Measurements from ENCODE around the gene ANXA11. TPM values are rescaled to one million over a fixed set of nuclear protein-coding genes. Genes with fewer than 3 reads are reported as not detected.

The ANXA11 gene
- total and polyA plus RNA-seq, 2 experiments from 2014 or later, result 92.8 to 168 TPM

DNA sequence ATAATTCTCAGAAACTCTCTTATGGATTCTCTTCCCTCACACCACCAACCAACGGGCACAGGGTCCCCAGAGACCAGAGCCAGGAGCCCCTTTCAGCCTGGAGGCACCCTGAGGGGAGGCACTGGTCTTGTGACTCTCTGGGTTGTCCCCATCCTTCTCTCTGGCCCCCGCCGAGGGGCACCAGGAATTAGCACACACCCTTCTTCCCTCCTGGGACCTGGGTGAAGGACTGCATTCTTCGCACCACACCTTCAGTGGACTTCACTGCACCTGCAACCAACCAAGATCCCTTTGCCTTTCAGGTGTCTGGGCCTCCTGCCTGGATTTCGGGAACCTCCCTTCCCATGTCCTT lies 50.7 kb downstream of the ANXA11 start:
- Histone ChIP-seq H3K27ac (peak overlapping the region; percentile 79), H3K27me3 (no peaks in the 10 kb centered on the region), H3K79me2 (no peaks in the 10 kb centered on the region), H3K9me3 (ENCODE audit: low read depth) (no peaks in the 10 kb centered on the region), H3K4me1 (ENCODE audit: insufficient read depth) (peaks cover 18% of the 10 kb centered on the region), H4K20me1 (ENCODE audit: insufficient read depth, poor library complexity, severe bottlenecking) (no peaks in the 10 kb centered on the region), H3K4me2 (no peak overlapping the region), H2AFZ (no peak overlapping the region), H3K9me2 (replicated peaks; ENCODE audit: insufficient read depth) (no peaks in the 10 kb centered on the region), H3K4me3 (no peak overlapping the region), H3K36me3 (replicated peaks; ENCODE audit: insufficient read depth, low read depth) (no peaks in the 10 kb centered on the region)
- 94% methylated on average over 5 of the region's 5 CpGs for WGBS (ENCODE audit: low lambda C conversion rate, missing lambda C conversion rate)
- DNase-seq (ENCODE audit: low spot score), result no peak
- no peak for TF ChIP-seq EZH2phosphoT487 (IDR thresholded peaks at IDR 0.05; ENCODE audit: low read depth, severe bottlenecking, unreplicated experiment)
- TF ChIP-seq EZH2 (IDR thresholded peaks at IDR 0.05; ENCODE audit: borderline replicate concordance), result no peak
- TF ChIP-seq, protein P1, sequence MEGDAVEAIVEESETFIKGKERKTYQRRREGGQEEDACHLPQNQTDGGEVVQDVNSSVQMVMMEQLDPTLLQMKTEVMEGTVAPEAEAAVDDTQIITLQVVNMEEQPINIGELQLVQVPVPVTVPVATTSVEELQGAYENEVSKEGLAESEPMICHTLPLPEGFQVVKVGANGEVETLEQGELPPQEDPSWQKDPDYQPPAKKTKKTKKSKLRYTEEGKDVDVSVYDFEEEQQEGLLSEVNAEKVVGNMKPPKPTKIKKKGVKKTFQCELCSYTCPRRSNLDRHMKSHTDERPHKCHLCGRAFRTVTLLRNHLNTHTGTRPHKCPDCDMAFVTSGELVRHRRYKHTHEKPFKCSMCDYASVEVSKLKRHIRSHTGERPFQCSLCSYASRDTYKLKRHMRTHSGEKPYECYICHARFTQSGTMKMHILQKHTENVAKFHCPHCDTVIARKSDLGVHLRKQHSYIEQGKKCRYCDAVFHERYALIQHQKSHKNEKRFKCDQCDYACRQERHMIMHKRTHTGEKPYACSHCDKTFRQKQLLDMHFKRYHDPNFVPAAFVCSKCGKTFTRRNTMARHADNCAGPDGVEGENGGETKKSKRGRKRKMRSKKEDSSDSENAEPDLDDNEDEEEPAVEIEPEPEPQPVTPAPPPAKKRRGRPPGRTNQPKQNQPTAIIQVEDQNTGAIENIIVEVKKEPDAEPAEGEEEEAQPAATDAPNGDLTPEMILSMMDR (IDR thresholded peaks at IDR 0.05; ENCODE audit: poor library complexity), result no peak

- no peak overlapping the region for H3K4me2 ChIP-seq
- TF ChIP-seq EZH2 (IDR thresholded peaks at IDR 0.05; ENCODE audit: borderline replicate concordance) (no peak), EZH2phosphoT487 (IDR thresholded peaks at IDR 0.05; ENCODE audit: low read depth, severe bottlenecking, unreplicated experiment) (no peak)
- TF ChIP-seq, protein P1 (IDR thresholded peaks at IDR 0.05; ENCODE audit: poor library complexity), result no peak
- no peaks in the 10 kb centered on the region for H3K9me3 ChIP-seq (ENCODE audit: low read depth)
- H3K4me3 ChIP-seq, result no peak overlapping the region
- no peak overlapping the region for H2AFZ ChIP-seq
- no peaks in the 10 kb centered on the region for H3K36me3 ChIP-seq (replicated peaks; ENCODE audit: insufficient read depth, low read depth)
- H3K27me3 ChIP-seq, result no peaks in the 10 kb centered on the region
- no peaks in the 10 kb centered on the region for H4K20me1 ChIP-seq (ENCODE audit: insufficient read depth, poor library complexity, severe bottlenecking)
- WGBS (ENCODE audit: low lambda C conversion rate, missing lambda C conversion rate), result 80% methylated on average over 3 of the region's 3 CpGs
- DNase-seq (ENCODE audit: low spot score), result no peak
- no peaks in the 10 kb centered on the region for H3K79me2 ChIP-seq
- no peaks in the 10 kb centered on the region for H3K9me2 ChIP-seq (replicated peaks; ENCODE audit: insufficient read depth)
- no peak overlapping the region for H3K27ac ChIP-seq
- H3K4me1 ChIP-seq (ENCODE audit: insufficient read depth), result peaks cover 12% of the 10 kb centered on the region
Observed at GRCh38 chr10:80153460-80153859, 51.9 kb downstream of the ANXA11 start.

DNA sequence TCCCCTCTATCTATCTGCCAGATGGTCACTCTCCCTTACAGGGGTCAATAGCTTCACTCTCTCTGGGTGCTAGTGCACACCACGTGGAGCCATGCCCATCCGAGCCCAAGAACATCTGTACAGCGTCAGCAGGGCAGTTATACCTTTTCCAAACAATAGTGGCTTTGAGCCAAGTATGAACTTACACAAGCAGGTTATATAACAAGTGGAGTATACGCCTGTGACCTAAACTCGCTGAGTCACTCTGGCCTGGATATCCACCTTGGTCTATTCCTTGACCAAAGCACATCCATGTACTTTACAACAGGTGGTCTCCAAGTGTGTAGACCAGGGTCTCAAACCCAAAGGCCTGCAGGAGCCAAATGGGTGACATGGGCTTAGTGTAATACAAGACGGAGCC lies 52.5 kb downstream of the ANXA11 start:
- Histone ChIP-seq H4K20me1 (ENCODE audit: insufficient read depth, poor library complexity, severe bottlenecking) (no peaks in the 10 kb centered on the region), H3K36me3 (replicated peaks; ENCODE audit: insufficient read depth, low read depth) (no peaks in the 10 kb centered on the region), H2AFZ (no peak overlapping the region), H3K9me3 (ENCODE audit: low read depth) (no peaks in the 10 kb centered on the region), H3K79me2 (no peaks in the 10 kb centered on the region), H3K9me2 (replicated peaks; ENCODE audit: insufficient read depth) (no peaks in the 10 kb centered on the region), H3K27ac (no peak overlapping the region), H3K4me3 (no peak overlapping the region), H3K4me2 (no peak overlapping the region), H3K27me3 (no peaks in the 10 kb centered on the region), H3K4me1 (ENCODE audit: insufficient read depth) (peaks cover 6% of the 10 kb centered on the region)
- no peak for DNase-seq (ENCODE audit: low spot score)
- TF ChIP-seq, protein P1 (IDR thresholded peaks at IDR 0.05; ENCODE audit: poor library complexity), result no peak
- no peak for TF ChIP-seq EZH2 (IDR thresholded peaks at IDR 0.05; ENCODE audit: borderline replicate concordance)
- 98% methylated on average over 6 of the region's 6 CpGs for WGBS (ENCODE audit: low lambda C conversion rate, missing lambda C conversion rate)

DNA sequence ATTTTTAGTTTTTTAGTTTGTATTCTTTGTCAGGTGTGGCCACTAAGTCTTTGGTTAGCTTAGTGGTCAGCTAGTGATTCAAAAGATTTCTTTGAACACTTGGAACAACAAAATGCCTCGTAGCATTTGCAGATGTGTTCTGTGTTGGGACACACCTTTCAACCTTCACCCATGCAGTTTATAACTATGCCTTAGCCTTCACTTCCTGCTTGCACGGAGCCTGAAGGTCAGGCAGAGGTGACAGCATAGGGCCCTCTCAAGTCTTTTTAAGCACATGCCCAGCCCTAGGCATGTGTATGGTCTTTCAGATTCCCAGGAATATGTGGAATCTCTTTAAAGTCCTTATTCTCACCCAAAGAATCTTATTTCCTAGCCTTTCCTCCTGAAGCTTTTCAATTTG lies 55.2 kb downstream of the ANXA11 start:
- Histone ChIP-seq H3K27me3 (no peaks in the 10 kb centered on the region), H3K4me1 (ENCODE audit: insufficient read depth) (no peaks in the 10 kb centered on the region), H2AFZ (no peak overlapping the region), H3K27ac (no peak overlapping the region), H4K20me1 (ENCODE audit: insufficient read depth, poor library complexity, severe bottlenecking) (no peaks in the 10 kb centered on the region), H3K4me3 (no peak overlapping the region), H3K36me3 (replicated peaks; ENCODE audit: insufficient read depth, low read depth) (no peaks in the 10 kb centered on the region), H3K9me3 (ENCODE audit: low read depth) (no peaks in the 10 kb centered on the region), H3K79me2 (no peaks in the 10 kb centered on the region), H3K9me2 (replicated peaks; ENCODE audit: insufficient read depth) (no peaks in the 10 kb centered on the region), H3K4me2 (no peak overlapping the region)
- DNase-seq (ENCODE audit: low spot score), result no peak
- WGBS (ENCODE audit: low lambda C conversion rate, missing lambda C conversion rate), result 71% methylated on average over 2 of the region's 2 CpGs
- TF ChIP-seq EZH2phosphoT487 (IDR thresholded peaks at IDR 0.05; ENCODE audit: low read depth, severe bottlenecking, unreplicated experiment), result no peak
- no peak for TF ChIP-seq EZH2 (IDR thresholded peaks at IDR 0.05; ENCODE audit: borderline replicate concordance)
- TF ChIP-seq, protein P1 (IDR thresholded peaks at IDR 0.05; ENCODE audit: poor library complexity), result no peak

Measured in hepatocyte (in vitro differentiated cells).